Fibroblast of lung (primary cell): ENCODE measurements around the gene SCUBE1. TPM values are rescaled to one million over a fixed set of nuclear protein-coding genes. Genes with fewer than 3 reads are reported as not detected.

Experiments used
- DNase-seq, 2 donors: peaks; one replicate each; pipeline versions ENCODE4 v3.0.0 to v3.0.0-alpha.2; 2010; ENCODE audit warnings: low read depth in 2 of 2
- H2AFZ ChIP-seq: 2 replicates; pipeline ENCODE4 v1.5.1; 2012; ENCODE audit warnings: low read length, control low read depth, inconsistent platforms
- H3K27ac ChIP-seq: 2 replicates; pipeline ENCODE4 v1.5.1; 2011; ENCODE audit warnings: low read length, control low read depth; ENCODE audit not compliant: insufficient read depth
- H3K27me3 ChIP-seq: 2 replicates; pipeline ENCODE4 v1.5.1; 2011; ENCODE audit warnings: mild to moderate bottlenecking, low read length; ENCODE audit not compliant: control insufficient read depth, insufficient read depth
- H3K36me3 ChIP-seq: 2 replicates; pipeline ENCODE4 v1.5.1; 2011; ENCODE audit warnings: low read length; ENCODE audit not compliant: control insufficient read depth, insufficient read depth
- H3K4me1 ChIP-seq: 2 replicates; pipeline ENCODE4 v1.5.1; 2011; ENCODE audit warnings: low read length; ENCODE audit not compliant: control insufficient read depth, insufficient read depth; ENCODE audit errors: extremely low read depth
- H3K4me2 ChIP-seq: 2 replicates; pipeline ENCODE4 v1.5.1; 2011; ENCODE audit warnings: low read length, control low read depth; ENCODE audit not compliant: insufficient read depth; ENCODE audit errors: extremely low read depth
- H3K4me3 ChIP-seq, 4 experiments: fragments of 200-600 bp in 1 of 4; sonication (generic) in 1 of 4; replicated peaks in 1 of 4; 2 replicates each; pipeline ENCODE4 v1.5.1; 2011 to 2016; ENCODE audit warnings: low read length in 4 of 4, low read depth in 3 of 4, mild to moderate bottlenecking in 3 of 4, control low read depth in 2 of 4, inconsistent platforms in 1 of 4, mixed read lengths in 1 of 4; ENCODE audit not compliant: insufficient read depth in 1 of 4; ENCODE audit errors: control extremely low read depth in 1 of 4
- H3K79me2 ChIP-seq: 2 replicates; pipeline ENCODE4 v1.5.1; 2012; ENCODE audit warnings: mild to moderate bottlenecking, low read length, inconsistent platforms; ENCODE audit not compliant: control insufficient read depth, insufficient read depth
- H3K9ac ChIP-seq: 2 replicates; pipeline ENCODE4 v1.5.1; 2011; ENCODE audit warnings: mild to moderate bottlenecking, low read length, control low read depth; ENCODE audit not compliant: insufficient read depth
- H3K9me3 ChIP-seq: 2 replicates; pipeline ENCODE4 v1.5.1; 2012; ENCODE audit warnings: low read depth, low read length; ENCODE audit not compliant: control insufficient read depth, insufficient read depth
- H4K20me1 ChIP-seq: 2 replicates; pipeline ENCODE4 v1.5.1; 2011; ENCODE audit warnings: low read length; ENCODE audit not compliant: control insufficient read depth, insufficient read depth; ENCODE audit errors: extremely low read depth
- CTCF ChIP-seq, 2 donors: IDR thresholded peaks in 1 of 2; conservative IDR thresholded peaks in 1 of 2; 1 replicate in 1 of 2; 2 replicates in 1 of 2; pipeline ENCODE4 v1.5.1; 2011 to 2012; ENCODE audit warnings: low read length in 2 of 2, control low read depth in 1 of 2, inconsistent platforms in 1 of 2, low read depth in 1 of 2, mild to moderate bottlenecking in 1 of 2
- EZH2 ChIP-seq: IDR thresholded peaks from 2 replicates; pipeline ENCODE4 v1.5.1; 2012; ENCODE audit warnings: low read length, control low read depth, mild to moderate bottlenecking; ENCODE audit errors: missing control alignments
- polyA plus RNA-seq, 2 donors: library from polyadenylated mRNA; depleted of rRNA in 1 of 2; stranded (reverse) in 1 of 2; unstranded in 1 of 2; fragments of >200 nt; gene quantifications; 2 replicates each; pipeline ENCODE4 v1.2.1, GENCODE V29; 2011 to 2012; ENCODE audit warnings: missing spikeins in 1 of 2
- total RNA-seq: library from RNA; depleted of rRNA; stranded (reverse); fragments of >200 nt; gene quantifications from 2 replicates; pipeline ENCODE4 v1.2.1, GENCODE V29; 2014

The SCUBE1 gene
- total and polyA plus RNA-seq, 2 donors (not counting 1 experiment from before 2014, with no cell fraction given): 0.17 TPM; not detected in 1

DNA sequence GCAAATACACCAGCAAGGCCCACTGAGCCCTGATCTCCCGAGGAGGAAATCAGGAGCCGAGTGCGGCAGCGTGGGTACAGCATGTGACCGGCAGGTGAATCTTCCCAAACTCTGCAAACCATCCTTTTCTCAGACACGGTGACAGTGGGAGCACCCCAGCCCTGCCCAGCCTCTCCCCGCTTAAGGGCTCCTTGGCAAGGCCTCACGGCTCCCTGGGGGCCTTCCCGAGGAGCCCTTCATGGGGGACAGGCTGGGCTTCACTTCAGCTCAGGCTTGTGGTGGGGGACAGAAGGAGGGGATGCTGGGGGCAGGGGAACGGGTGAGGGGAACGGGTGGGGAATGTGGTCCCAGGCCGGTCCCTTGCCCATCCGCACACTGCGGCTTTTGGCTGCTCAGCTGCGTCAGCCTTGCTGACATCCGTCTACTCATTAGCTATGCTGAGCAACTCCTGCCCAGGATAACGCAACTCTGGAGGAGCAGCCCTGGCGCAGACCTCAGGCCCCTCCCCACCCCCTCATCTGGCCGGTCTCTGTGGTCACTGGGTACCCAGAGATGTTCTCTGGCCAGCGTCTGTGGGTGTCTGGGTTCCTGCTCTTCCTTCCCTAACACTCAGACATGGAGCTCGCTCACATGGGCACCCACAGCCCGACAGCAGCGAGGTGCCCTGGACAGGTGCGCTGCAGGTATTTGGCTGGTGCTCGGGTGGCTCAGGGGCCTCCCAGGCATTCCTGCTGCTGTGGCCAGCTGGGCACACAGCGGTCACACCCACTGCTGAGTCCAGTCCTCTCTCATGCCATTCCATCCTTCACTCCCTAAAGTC is 134.3 kb downstream of the SCUBE1 start:
- Histone ChIP-seq H3K36me3 (no peaks in the 10 kb centered on the region), H3K9me3 (no peaks in the 10 kb centered on the region), H3K4me2 (no peak overlapping the region), H4K20me1 (no peaks in the 10 kb centered on the region), H2AFZ (no peak overlapping the region), H3K27ac (no peak overlapping the region), H3K4me3 (no peak overlapping the region), H3K9ac (no peak overlapping the region), H3K27me3 (no peaks in the 10 kb centered on the region), H3K4me1 (no peaks in the 10 kb centered on the region), H3K79me2 (no peaks in the 10 kb centered on the region)
- TF ChIP-seq EZH2 (no peak), CTCF (conservative IDR thresholded peaks at IDR 0.05 in 1 of 2, IDR thresholded peaks at IDR 0.05 in 1 of 2; ENCODE audit: low read depth in 1 of 2, low read length in 2 of 2) (no peak)
- DNase-seq: no peak

- DNase-seq: no peak
- H3K9ac ChIP-seq: no peak overlapping the region
- no peaks in the 10 kb centered on the region for H3K79me2 ChIP-seq
- H3K36me3 ChIP-seq: no peaks in the 10 kb centered on the region
- no peak overlapping the region for H3K27ac ChIP-seq
- H3K9me3 ChIP-seq: no peaks in the 10 kb centered on the region
- TF ChIP-seq EZH2: no peak
- TF ChIP-seq CTCF (conservative IDR thresholded peaks at IDR 0.05 in 1 of 2, IDR thresholded peaks at IDR 0.05 in 1 of 2; ENCODE audit: low read depth in 1 of 2, low read length in 2 of 2): no peak
- H3K4me2 ChIP-seq: no peak overlapping the region
- H4K20me1 ChIP-seq: no peaks in the 10 kb centered on the region
- H3K27me3 ChIP-seq: no peaks in the 10 kb centered on the region
- no peak overlapping the region for H2AFZ ChIP-seq
- no peak overlapping the region for H3K4me3 ChIP-seq
- H3K4me1 ChIP-seq: no peaks in the 10 kb centered on the region
Observed at GRCh38 chr22:43207849-43208702, 135.1 kb downstream of the SCUBE1 start.

- H3K9ac ChIP-seq: no peak overlapping the region
- TF ChIP-seq EZH2 (no peak), CTCF (conservative IDR thresholded peaks at IDR 0.05 in 1 of 2, IDR thresholded peaks at IDR 0.05 in 1 of 2; ENCODE audit: low read depth in 1 of 2, low read length in 2 of 2) (no peak)
- H4K20me1 ChIP-seq: no peaks in the 10 kb centered on the region
- H3K36me3 ChIP-seq: no peaks in the 10 kb centered on the region
- no peaks in the 10 kb centered on the region for H3K79me2 ChIP-seq
- no peaks in the 10 kb centered on the region for H3K9me3 ChIP-seq
- DNase-seq: no peak
- H3K4me2 ChIP-seq: no peak overlapping the region
- H3K27me3 ChIP-seq: peaks cover 3% of the 10 kb centered on the region
- no peak overlapping the region for H3K27ac ChIP-seq
- no peak overlapping the region for H2AFZ ChIP-seq
- H3K4me1 ChIP-seq: no peaks in the 10 kb centered on the region
- no peak overlapping the region for H3K4me3 ChIP-seq
Observed at GRCh38 chr22:43207386-43207785, 135.8 kb downstream of the SCUBE1 start.
